ENCODE results near the gene ANKRD6. TPM values are rescaled to one million over a fixed set of nuclear protein-coding genes. Genes with fewer than 3 reads are reported as not detected.

ANKRD6 gene
- total RNA-seq, 1 experiment from 2014 or later: 25.4 TPM

DNA sequence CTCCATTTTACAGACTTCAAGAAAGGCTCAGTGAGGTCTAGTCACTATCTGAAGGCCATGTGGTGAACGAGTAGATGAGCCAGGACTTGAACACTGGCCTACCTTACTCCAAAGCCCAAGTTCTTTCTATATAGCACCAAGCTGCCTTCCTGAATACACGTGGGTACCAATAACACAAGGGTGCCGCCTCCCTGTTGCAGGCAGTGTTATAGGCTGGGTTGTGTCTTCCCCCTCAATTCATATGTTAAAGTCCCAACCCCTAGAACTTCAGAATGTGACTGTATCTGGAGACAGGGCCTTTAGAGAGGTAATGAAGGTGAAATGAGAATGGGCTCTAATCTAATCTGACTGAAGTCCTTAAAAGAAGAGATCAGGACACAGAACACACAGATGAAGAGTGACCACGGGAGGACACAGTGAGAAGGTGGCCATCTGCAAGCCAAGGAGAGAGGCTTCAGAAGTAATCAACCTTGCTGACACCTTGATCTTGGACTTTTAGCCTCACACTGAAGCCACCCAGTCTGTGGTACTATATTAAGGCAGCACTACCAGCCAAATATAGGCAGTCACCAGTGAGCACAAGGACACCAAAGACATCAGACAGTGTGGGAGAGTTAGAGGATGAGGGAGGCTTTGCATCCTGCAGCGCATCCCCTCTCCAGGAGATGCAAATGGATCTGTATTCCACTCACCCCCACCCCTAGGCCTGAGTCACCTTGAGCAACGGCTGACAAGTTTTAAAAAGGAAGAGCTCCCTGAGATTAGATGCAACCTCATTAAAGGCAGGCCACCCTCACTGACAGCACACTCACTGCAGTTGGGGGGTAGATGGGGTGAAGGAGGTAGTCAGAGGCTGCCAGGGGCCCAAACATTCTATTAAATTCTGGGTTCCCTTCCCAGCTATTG, 246.5 kb downstream of the ANKRD6 start:
- ChIA-PET POLR2A (ENCODE audit: low non-redundant PET) (no interaction called here), CTCF (no interaction called here)
- BruUV-seq (replicated peaks): no TSS peak
- no peaks in the 10 kb centered on the region for H3K27me3 ChIP-seq (replicated peaks; ENCODE audit: insufficient read depth, low read depth, low read length, poor library complexity)
- no peak for DNase-seq (ENCODE audit: low spot score)
- no peak overlapping the region for H3K27ac ChIP-seq (ENCODE audit: low read depth, low read length, poor library complexity, severe bottlenecking)
- TF ChIP-seq, protein P1, sequence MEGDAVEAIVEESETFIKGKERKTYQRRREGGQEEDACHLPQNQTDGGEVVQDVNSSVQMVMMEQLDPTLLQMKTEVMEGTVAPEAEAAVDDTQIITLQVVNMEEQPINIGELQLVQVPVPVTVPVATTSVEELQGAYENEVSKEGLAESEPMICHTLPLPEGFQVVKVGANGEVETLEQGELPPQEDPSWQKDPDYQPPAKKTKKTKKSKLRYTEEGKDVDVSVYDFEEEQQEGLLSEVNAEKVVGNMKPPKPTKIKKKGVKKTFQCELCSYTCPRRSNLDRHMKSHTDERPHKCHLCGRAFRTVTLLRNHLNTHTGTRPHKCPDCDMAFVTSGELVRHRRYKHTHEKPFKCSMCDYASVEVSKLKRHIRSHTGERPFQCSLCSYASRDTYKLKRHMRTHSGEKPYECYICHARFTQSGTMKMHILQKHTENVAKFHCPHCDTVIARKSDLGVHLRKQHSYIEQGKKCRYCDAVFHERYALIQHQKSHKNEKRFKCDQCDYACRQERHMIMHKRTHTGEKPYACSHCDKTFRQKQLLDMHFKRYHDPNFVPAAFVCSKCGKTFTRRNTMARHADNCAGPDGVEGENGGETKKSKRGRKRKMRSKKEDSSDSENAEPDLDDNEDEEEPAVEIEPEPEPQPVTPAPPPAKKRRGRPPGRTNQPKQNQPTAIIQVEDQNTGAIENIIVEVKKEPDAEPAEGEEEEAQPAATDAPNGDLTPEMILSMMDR (conservative IDR thresholded peaks at IDR 0.05; ENCODE audit: low read depth, low read length): no peak
- no peak for TF ChIP-seq EZH2 (IDR thresholded peaks at IDR 0.05; ENCODE audit: borderline replicate concordance, low read depth, low read length, poor library complexity, severe bottlenecking)
- no peak overlapping the region for H3K4me3 ChIP-seq (ENCODE audit: low read depth, low read length, poor library complexity, severe bottlenecking)
- H3K36me3 ChIP-seq (ENCODE audit: insufficient read depth, low read length, poor library complexity, severe bottlenecking): peaks cover 90% of the 10 kb centered on the region
- intact Hi-C loops (cut with micrococcal nuclease; ENCODE audit: unreplicated experiment): no loop called here
- H3K9me3 ChIP-seq (ENCODE audit: low read depth, low read length, poor library complexity, severe bottlenecking): no peaks in the 10 kb centered on the region
- no peaks in the 10 kb centered on the region for H3K4me1 ChIP-seq (ENCODE audit: insufficient read depth, low read length, poor library complexity, severe bottlenecking)

DNA sequence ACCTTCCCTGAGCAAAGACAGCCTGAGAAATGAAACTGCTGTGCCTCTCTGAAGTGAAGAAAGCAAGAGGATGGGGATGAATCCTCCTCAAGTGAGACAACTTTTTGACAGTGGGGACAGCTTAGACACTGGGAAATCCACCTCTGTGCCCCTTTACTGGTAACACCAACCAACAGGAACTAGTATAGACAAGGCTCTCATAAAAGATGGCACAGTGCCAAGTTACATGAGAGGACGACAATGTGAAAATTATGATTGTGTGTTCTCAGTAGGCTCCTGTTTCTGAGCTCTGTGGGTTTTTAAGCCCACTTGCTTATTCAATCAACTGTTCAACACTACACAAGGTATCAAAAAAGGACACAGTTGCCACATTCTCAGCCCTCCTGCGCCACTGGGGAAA, 247.2 kb downstream of the ANKRD6 start:
- no peak for DNase-seq (ENCODE audit: low spot score)
- no peak for TF ChIP-seq EZH2 (IDR thresholded peaks at IDR 0.05; ENCODE audit: borderline replicate concordance, low read depth, low read length, poor library complexity, severe bottlenecking)
- TF ChIP-seq, protein P1 (conservative IDR thresholded peaks at IDR 0.05; ENCODE audit: low read depth, low read length): no peak
- ChIA-PET CTCF (no interaction called here), POLR2A (ENCODE audit: low non-redundant PET) (no interaction called here)
- H3K36me3 ChIP-seq (ENCODE audit: insufficient read depth, low read length, poor library complexity, severe bottlenecking): peaks cover 90% of the 10 kb centered on the region
- no peak overlapping the region for H3K27ac ChIP-seq (ENCODE audit: low read depth, low read length, poor library complexity, severe bottlenecking)
- no TSS peak for BruUV-seq (replicated peaks)
- intact Hi-C loops (cut with micrococcal nuclease; ENCODE audit: unreplicated experiment): no loop called here
- H3K27me3 ChIP-seq (replicated peaks; ENCODE audit: insufficient read depth, low read depth, low read length, poor library complexity): no peaks in the 10 kb centered on the region
- H3K4me3 ChIP-seq (ENCODE audit: low read depth, low read length, poor library complexity, severe bottlenecking): no peak overlapping the region
- no peaks in the 10 kb centered on the region for H3K9me3 ChIP-seq (ENCODE audit: low read depth, low read length, poor library complexity, severe bottlenecking)
- H3K4me1 ChIP-seq (ENCODE audit: insufficient read depth, low read length, poor library complexity, severe bottlenecking): no peaks in the 10 kb centered on the region

DNA sequence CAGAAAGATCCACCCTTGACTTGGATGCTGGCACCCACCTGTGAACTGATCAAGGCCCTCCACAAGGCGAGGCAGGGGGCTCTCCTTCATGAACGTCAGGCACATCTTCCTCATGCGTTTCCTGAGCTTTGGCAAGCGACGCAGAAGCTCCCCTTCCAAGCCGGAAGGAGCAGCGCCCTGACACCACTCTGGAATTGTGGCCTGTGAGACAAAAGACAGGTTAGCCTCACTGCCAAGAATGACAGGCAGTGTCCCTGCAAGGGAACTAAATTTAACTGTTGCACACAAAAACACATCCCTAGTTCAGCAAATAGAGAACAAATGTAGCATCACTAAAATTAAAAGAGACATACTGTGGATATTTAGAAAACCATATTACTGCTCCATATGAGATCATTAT, 247.6 kb downstream of the ANKRD6 start:
- TF ChIP-seq, protein P1 (conservative IDR thresholded peaks at IDR 0.05; ENCODE audit: low read depth, low read length): no peak
- TF ChIP-seq EZH2 (IDR thresholded peaks at IDR 0.05; ENCODE audit: borderline replicate concordance, low read depth, low read length, poor library complexity, severe bottlenecking): no peak
- ChIA-PET CTCF (no interaction called here), POLR2A (ENCODE audit: low non-redundant PET) (no interaction called here)
- no peak overlapping the region for H3K4me3 ChIP-seq (ENCODE audit: low read depth, low read length, poor library complexity, severe bottlenecking)
- DNase-seq (ENCODE audit: low spot score): no peak
- H3K27me3 ChIP-seq (replicated peaks; ENCODE audit: insufficient read depth, low read depth, low read length, poor library complexity): no peaks in the 10 kb centered on the region
- H3K4me1 ChIP-seq (ENCODE audit: insufficient read depth, low read length, poor library complexity, severe bottlenecking): no peaks in the 10 kb centered on the region
- BruUV-seq (replicated peaks): no TSS peak
- H3K27ac ChIP-seq (ENCODE audit: low read depth, low read length, poor library complexity, severe bottlenecking): no peak overlapping the region
- no peaks in the 10 kb centered on the region for H3K9me3 ChIP-seq (ENCODE audit: low read depth, low read length, poor library complexity, severe bottlenecking)
- intact Hi-C loops (cut with micrococcal nuclease; ENCODE audit: unreplicated experiment): no loop called here
- H3K36me3 ChIP-seq (ENCODE audit: insufficient read depth, low read length, poor library complexity, severe bottlenecking): peaks cover 90% of the 10 kb centered on the region

All from A673 (cell line).